ENCODE data around the gene C1QTNF2. TPM values are rescaled to one million over a fixed set of nuclear protein-coding genes. Genes with fewer than 3 reads are reported as not detected.

C1QTNF2 gene
- total and polyA plus RNA-seq, 2 of the 4 experiments (the other 2 are of a cell fraction), result 0.72 to 1.2 TPM

- DNase-seq (no peak), ATAC-seq (ENCODE audit: low read depth) (no peak)
- no CpG with 5 or more reads among the region's 3 CpGs for WGBS, 2 experiments (ENCODE audit: extremely low coverage in 2 of 2, insufficient read length in 1 of 2)
- no peak overlapping the region for H2BK15ac ChIP-seq (ENCODE audit: low read depth, low read length)
- H3K27me3 ChIP-seq (ENCODE audit: control insufficient read depth, insufficient read depth, low read length), result no peaks in the 10 kb centered on the region; the same call in 1 of the 2 replicates
- H4K20me1 ChIP-seq (ENCODE audit: insufficient read depth, low read length), result no peaks in the 10 kb centered on the region
- H2AFZ ChIP-seq (replicated peaks; ENCODE audit: low read length, poor library complexity), result no peak overlapping the region
- H3K4ac ChIP-seq (ENCODE audit: low read depth, low read length), result no peak overlapping the region
- no peaks in the 10 kb centered on the region for H3K9me3 ChIP-seq (ENCODE audit: control insufficient read depth, insufficient read depth, low read length)
- H3K36me3 ChIP-seq (ENCODE audit: control insufficient read depth, insufficient read depth, low read length), result no peaks in the 10 kb centered on the region; the same call in 1 of the 2 replicates
- H3K9me1 ChIP-seq (ENCODE audit: insufficient read depth, low read length), result peaks cover 3% of the 10 kb centered on the region; the same call in 1 of the 2 replicates
- no peak overlapping the region for H3K4me3 ChIP-seq (ENCODE audit: insufficient read depth, low read depth, low read length)
- no peaks in the 10 kb centered on the region for H3K4me1 ChIP-seq (ENCODE audit: control insufficient read depth, insufficient read depth, low read length)
- H3K56ac ChIP-seq (ENCODE audit: extremely low read depth, insufficient read depth, low read length), result no peak overlapping the region
- H2BK20ac ChIP-seq (ENCODE audit: low read depth, low read length), result no peak overlapping the region
- H2AK9ac ChIP-seq (replicated peaks; ENCODE audit: low read depth, low read length, poor library complexity), result no peak overlapping the region
- in situ Hi-C loops (cut with MboI; ENCODE audit: low sequenced_read_pairs), result no loop called here
- ChIA-PET CTCF (no interaction called here), POLR2A (ENCODE audit: unreplicated experiment) (no interaction called here)
- H3K14ac ChIP-seq (replicated peaks; ENCODE audit: low read depth, low read length), result no peak overlapping the region
- H2BK5ac ChIP-seq (ENCODE audit: low read depth, low read length, poor library complexity, severe bottlenecking), result no peak overlapping the region
- H4K5ac ChIP-seq (ENCODE audit: low read depth, low read length), result no peak overlapping the region
- H3K23ac ChIP-seq (ENCODE audit: low read depth, low read length), result no peak overlapping the region
- H3K18ac ChIP-seq (ENCODE audit: low read depth, low read length), result no peak overlapping the region
- no peak overlapping the region for H3K9ac ChIP-seq (ENCODE audit: low read depth, low read length)
- no peak for TF ChIP-seq NFE2L2 (IDR thresholded peaks at IDR 0.05; ENCODE audit: low read depth, low read length)
- no peak for TF ChIP-seq POLR2A (IDR thresholded peaks at IDR 0.05; ENCODE audit: low read depth, low read length)
- TF ChIP-seq CHD1 (IDR thresholded peaks at IDR 0.05; ENCODE audit: low read depth, low read length), result no peak
- TF ChIP-seq USF2 (IDR thresholded peaks at IDR 0.05; ENCODE audit: low read depth, low read length), result no peak
- no peak for TF ChIP-seq BHLHE40 (IDR thresholded peaks at IDR 0.05; ENCODE audit: low read depth, low read length)
- no peak for TF ChIP-seq MXI1 (IDR thresholded peaks at IDR 0.05; ENCODE audit: borderline replicate concordance, low read depth, low read length)
- no peak for TF ChIP-seq MAFK (IDR thresholded peaks at IDR 0.05; ENCODE audit: low read depth, low read length)
- no peak for TF ChIP-seq RAD21 (IDR thresholded peaks at IDR 0.05; ENCODE audit: low read length)
- TF ChIP-seq FOS (IDR thresholded peaks at IDR 0.05; ENCODE audit: low read depth, low read length), result no peak
- TF ChIP-seq SMC3 (IDR thresholded peaks at IDR 0.05; ENCODE audit: low read depth, low read length), result no peak
- no peak for TF ChIP-seq CEBPB (IDR thresholded peaks at IDR 0.05; ENCODE audit: low read depth, low read length)
- no peak for TF ChIP-seq RCOR1 (IDR thresholded peaks at IDR 0.05; ENCODE audit: insufficient replicate concordance, low read length)
- no peak for TF ChIP-seq MAZ (IDR thresholded peaks at IDR 0.05; ENCODE audit: borderline replicate concordance, low read depth, low read length)
- H2AK5ac ChIP-seq (ENCODE audit: low read depth, low read length), result no peak overlapping the region
- no peak overlapping the region for H4K8ac ChIP-seq (ENCODE audit: low read depth in 2 of 2, low read length in 2 of 2)
- H3K4me2 ChIP-seq (ENCODE audit: low read depth, low read length), result no peak overlapping the region
- H2BK120ac ChIP-seq (ENCODE audit: low read depth, low read length), result no peak overlapping the region
- no peaks in the 10 kb centered on the region for H3K79me1 ChIP-seq (ENCODE audit: low read depth in 1 of 2, low read length in 2 of 2)
- no peak overlapping the region for H3K27ac ChIP-seq (ENCODE audit: insufficient read depth, low read length)
- no TSS peak for BruUV-seq (replicated peaks)
- intact Hi-C loops (cut with micrococcal nuclease), result no loop called here
- no peak overlapping the region for H4K91ac ChIP-seq (ENCODE audit: insufficient read depth, low read depth, low read length)
- dilution Hi-C loops (cut with HindIII; ENCODE audit: low sequenced_read_pairs, unreplicated experiment), result no loop called here
Observed at GRCh38 chr5:160382346-160382745, 11.9 kb upstream of the C1QTNF2 start.
